ENCODE data around the gene VPS39. TPM values are rescaled to one million over a fixed set of nuclear protein-coding genes. Genes with fewer than 3 reads are reported as not detected.

Gene VPS39
- total and polyA plus RNA-seq, 2 of the 8 experiments (the other 6 are each of a cell fraction or from before 2014, with no cell fraction given) = 34.4 to 36.6 TPM

DNA sequence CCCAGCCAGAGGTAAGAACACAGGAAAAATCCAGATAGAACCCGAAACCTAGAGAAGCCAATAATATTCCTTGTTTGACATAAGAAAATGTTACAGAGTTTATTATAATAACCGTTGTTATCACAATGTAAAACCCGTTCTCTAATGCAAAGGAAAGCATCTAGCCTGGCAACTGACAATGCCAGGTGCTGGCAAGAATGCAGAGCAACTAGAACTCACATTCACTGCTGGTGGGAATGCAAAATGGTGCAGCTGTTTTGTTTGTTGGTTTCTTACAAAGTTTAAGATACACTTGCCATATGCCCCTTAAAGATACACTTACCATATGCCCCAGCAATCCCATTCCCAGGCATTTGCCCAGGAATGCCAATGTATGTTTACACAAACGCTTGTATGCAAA lies 23.4 kb downstream of the VPS39 start:
- no peaks in the 10 kb centered on the region for H3K4me1 ChIP-seq (replicated peaks in 1 of 4; ENCODE audit: control insufficient read depth in 3 of 4, insufficient read depth in 4 of 4, low read length in 3 of 4)
- ChIA-PET CTCF (ENCODE audit: partially characterized antibody) (no interaction called here), POLR2A (ENCODE audit: partially characterized antibody) (no interaction called here)
- no peak overlapping the region for H2BK15ac ChIP-seq (ENCODE audit: low read length)
- H3K79me2 ChIP-seq (ENCODE audit: control insufficient read depth in 1 of 2, insufficient read depth in 2 of 2, low read length in 2 of 2) = no peaks in the 10 kb centered on the region
- H4K20me1 ChIP-seq (replicated peaks in 1 of 2; ENCODE audit: control insufficient read depth in 1 of 2, insufficient read depth in 2 of 2, low read length in 2 of 2) = peaks cover 0 to 2% of the 10 kb centered on the region in 2 experiments
- no peak overlapping the region for H4K91ac ChIP-seq (replicated peaks; ENCODE audit: insufficient read length, low read length)
- no peaks in the 10 kb centered on the region for H3K79me1 ChIP-seq (ENCODE audit: low read depth, low read length)
- H3K14ac ChIP-seq (ENCODE audit: insufficient read length) = no peak overlapping the region
- no peak overlapping the region for H3K4ac ChIP-seq (replicated peaks; ENCODE audit: insufficient read length, low read depth, low read length)
- no peak overlapping the region for H2BK12ac ChIP-seq (ENCODE audit: low read depth, low read length)
- H3K23me2 ChIP-seq (ENCODE audit: low read depth, low read length) = no peaks in the 10 kb centered on the region
- DNase-seq (ENCODE audit: low read depth in 1 of 2, low spot score in 2 of 2) = no peak
- H3K36me3 ChIP-seq (ENCODE audit: control insufficient read depth in 2 of 4, insufficient read depth in 4 of 4, low read length in 3 of 4) = peaks cover 0 to 50% (median 23%) of the 10 kb centered on the region in 4 experiments; a peak in 6 of 8 replicates
- H2AK5ac ChIP-seq (ENCODE audit: low read depth, low read length) = no peak overlapping the region
- no peak overlapping the region for H2BK5ac ChIP-seq (ENCODE audit: low read depth, low read length)
- no peak overlapping the region for H2BK20ac ChIP-seq (ENCODE audit: low read length)
- H3K18ac ChIP-seq (ENCODE audit: extremely low read depth, low read length) = no peak overlapping the region
- H3K27ac ChIP-seq (ENCODE audit: low read depth, low read length) = no peak overlapping the region
- WGBS, 2 experiments (ENCODE audit: extremely low coverage in 1 of 2, insufficient coverage in 1 of 2, insufficient read length in 1 of 2, insufficient replicate concordance in 2 of 2, low coverage in 1 of 2, low lambda C conversion rate in 2 of 2, missing lambda C conversion rate in 1 of 2) = 91% methylated on average over 4 of the region's 4 CpGs; no CpG with 5 or more reads in 1 of the 2 experiments
- H3K9me3 ChIP-seq (ENCODE audit: insufficient read depth in 2 of 2, low read depth in 1 of 2, low read length in 1 of 2) = no peaks in the 10 kb centered on the region
- H3K4me2 ChIP-seq (ENCODE audit: insufficient read depth in 1 of 2, low read depth in 2 of 2, low read length in 2 of 2) = no peak overlapping the region
- H2BK120ac ChIP-seq (replicated peaks; ENCODE audit: low read depth, low read length) = no peak overlapping the region
- no peak overlapping the region for H4K8ac ChIP-seq (ENCODE audit: extremely low read depth, insufficient read depth, low read length)
- no peak overlapping the region for H2AFZ ChIP-seq (ENCODE audit: low read length)
- H3K4me3 ChIP-seq (ENCODE audit: extremely low read depth in 1 of 4, insufficient read depth in 2 of 4, low read depth in 3 of 4, low read length in 4 of 4) = no peak overlapping the region
- no peak overlapping the region for H3K23ac ChIP-seq (ENCODE audit: insufficient read length)
- no peak overlapping the region for H3K9ac ChIP-seq (replicated peaks in 1 of 4; ENCODE audit: extremely low read depth in 1 of 4, low read depth in 3 of 4, low read length in 3 of 4)
- H4K5ac ChIP-seq (ENCODE audit: insufficient read length, low read depth, low read length) = no peak overlapping the region
- no peak for FAIRE-seq
- H3K56ac ChIP-seq (replicated peaks; ENCODE audit: insufficient read length, low read depth, low read length) = no peak overlapping the region
- no peaks in the 10 kb centered on the region for H3K27me3 ChIP-seq (replicated peaks in 1 of 4; ENCODE audit: control insufficient read depth in 3 of 4, extremely low read depth in 1 of 4, insufficient read depth in 3 of 4, low read length in 3 of 4)
- TF ChIP-seq, protein P1, sequence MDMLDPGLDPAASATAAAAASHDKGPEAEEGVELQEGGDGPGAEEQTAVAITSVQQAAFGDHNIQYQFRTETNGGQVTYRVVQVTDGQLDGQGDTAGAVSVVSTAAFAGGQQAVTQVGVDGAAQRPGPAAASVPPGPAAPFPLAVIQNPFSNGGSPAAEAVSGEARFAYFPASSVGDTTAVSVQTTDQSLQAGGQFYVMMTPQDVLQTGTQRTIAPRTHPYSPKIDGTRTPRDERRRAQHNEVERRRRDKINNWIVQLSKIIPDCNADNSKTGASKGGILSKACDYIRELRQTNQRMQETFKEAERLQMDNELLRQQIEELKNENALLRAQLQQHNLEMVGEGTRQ (IDR thresholded peaks at IDR 0.05; ENCODE audit: low read length) = no peak
- TF ChIP-seq CREB1 (IDR thresholded peaks at IDR 0.05) (no peak), SP2 (IDR thresholded peaks at IDR 0.05; ENCODE audit: low read length) (no peak), EP300 (IDR thresholded peaks at IDR 0.05; ENCODE audit: borderline replicate concordance in 1 of 2, low read depth in 2 of 2, low read length in 2 of 2) (no peak), SP4 (IDR thresholded peaks at IDR 0.05; ENCODE audit: low read length) (no peak), EGR1 (IDR thresholded peaks at IDR 0.05; ENCODE audit: borderline replicate concordance, low read depth, low read length) (no peak), TCF12 (IDR thresholded peaks at IDR 0.05; ENCODE audit: low read depth, low read length) (no peak), CHD2 (IDR thresholded peaks at IDR 0.05; ENCODE audit: low read length) (no peak), ZNF274 (IDR thresholded peaks at IDR 0.05; ENCODE audit: borderline replicate concordance, extremely low read depth, low read length) (no peak), TEAD4 (IDR thresholded peaks at IDR 0.05; ENCODE audit: low read depth, low read length) (no peak), PHF8 (conservative IDR thresholded peaks at IDR 0.05; ENCODE audit: low read depth, low read length) (no peak), RAD21 (IDR thresholded peaks at IDR 0.05 in 1 of 2, conservative IDR thresholded peaks at IDR 0.05 in 1 of 2; ENCODE audit: low read depth in 2 of 2, low read length in 2 of 2) (no peak)
